GM19467 (cell line): ENCODE data around the gene CALCA.
"Not testable (repeated sequence)": the region's sequence is repeated elsewhere in the genome, so short reads cannot be mapped to it uniquely, and the experiment has no call there.

ENCODE experiments used
- ATAC-seq: cut with Tn5 transposase; IDR thresholded peaks from one replicate; pipeline ENCODE4 v1.9.1; 2021; ENCODE audit warnings: mild to moderate bottlenecking, moderate library complexity; ENCODE audit not compliant: unreplicated experiment

The CALCA gene, protein sequence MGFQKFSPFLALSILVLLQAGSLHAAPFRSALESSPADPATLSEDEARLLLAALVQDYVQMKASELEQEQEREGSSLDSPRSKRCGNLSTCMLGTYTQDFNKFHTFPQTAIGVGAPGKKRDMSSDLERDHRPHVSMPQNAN

GRCh38 chr11:14971865-14972580 is at the start of gene CALCA:
Gene CALCA (minus strand): TSS chr11:14972351. CDS start chr11:14971192, 1,159 bp downstream.
- no peak for ATAC-seq

- ATAC-seq: no peak
Observed at GRCh38 chr11:15016200-15016599, 44.0 kb upstream of the CALCA start.

DNA sequence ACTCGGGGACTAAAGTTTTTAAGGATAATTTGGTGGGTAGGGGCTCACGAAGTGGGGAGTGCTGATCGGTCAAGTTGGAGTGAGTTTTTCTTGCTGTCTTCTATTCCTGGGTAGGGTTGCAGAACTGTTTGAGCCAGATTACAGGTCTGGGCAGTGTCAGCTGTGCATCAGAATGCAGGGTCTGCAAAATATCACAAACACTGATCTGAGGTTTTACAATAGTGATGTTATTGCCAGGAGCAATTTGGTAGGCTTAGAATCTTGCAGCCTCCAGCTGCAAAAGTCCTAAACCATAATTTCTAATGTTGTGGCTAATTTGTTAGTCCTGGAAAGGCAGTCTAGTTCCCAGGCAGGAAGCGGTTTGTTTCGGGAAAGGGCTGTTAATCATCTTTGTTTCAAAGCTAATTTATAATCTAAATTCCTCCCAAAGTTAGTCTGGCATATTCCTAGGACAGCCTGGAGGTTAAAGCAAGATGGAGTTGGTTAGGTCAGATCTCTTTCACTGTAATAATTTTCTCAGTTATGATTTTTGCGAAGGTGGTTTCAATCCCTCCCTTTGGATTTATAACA is 39.7 kb upstream of the CALCA start:
- no peak for ATAC-seq

- ATAC-seq: no peak
Observed at GRCh38 chr11:15010865-15011264, 38.7 kb upstream of the CALCA start.

- ATAC-seq: peak; percentile 90
Observed at GRCh38 chr11:15006139-15006759, 34.1 kb upstream of the CALCA start.

DNA sequence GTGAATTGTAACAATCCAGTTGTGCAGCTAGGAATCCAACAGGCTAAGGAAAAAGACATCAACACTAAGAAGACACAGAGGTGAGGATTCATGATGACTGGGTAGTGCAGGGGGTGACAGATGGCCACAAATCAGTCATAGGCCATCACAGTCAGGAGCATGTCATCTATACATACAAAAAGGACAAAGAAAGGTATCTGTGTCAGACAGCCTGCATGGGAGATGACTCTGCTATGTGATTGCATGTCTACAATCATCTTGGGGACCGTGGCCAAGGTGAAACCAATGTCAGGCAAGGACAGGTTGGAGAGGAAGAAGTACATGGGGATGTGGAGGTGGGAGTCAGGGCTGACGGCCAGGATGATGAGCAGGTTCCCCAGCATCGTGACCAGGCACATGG is 16.0 kb upstream of the CALCA start:
- ATAC-seq: not testable (repeated sequence)

DNA sequence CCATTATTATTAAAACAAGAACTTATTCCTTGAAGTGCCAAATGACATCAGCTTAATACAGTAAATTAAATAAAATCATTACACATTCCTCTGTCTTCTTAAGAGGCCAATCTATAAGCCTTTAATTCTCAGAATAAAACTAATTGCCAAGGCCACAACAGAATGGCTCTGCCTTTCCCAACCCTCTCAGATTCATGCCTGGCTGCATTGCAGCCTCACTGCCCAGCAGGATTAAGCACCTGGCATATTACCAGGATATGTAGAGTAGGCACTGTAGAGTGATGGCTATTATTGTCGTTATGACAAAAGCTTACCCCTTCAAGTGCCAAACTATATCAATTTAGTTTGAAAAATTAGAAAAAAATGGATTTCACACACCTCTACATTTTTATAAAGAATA is 9.4 kb upstream of the CALCA start:
- ATAC-seq: no peak

DNA sequence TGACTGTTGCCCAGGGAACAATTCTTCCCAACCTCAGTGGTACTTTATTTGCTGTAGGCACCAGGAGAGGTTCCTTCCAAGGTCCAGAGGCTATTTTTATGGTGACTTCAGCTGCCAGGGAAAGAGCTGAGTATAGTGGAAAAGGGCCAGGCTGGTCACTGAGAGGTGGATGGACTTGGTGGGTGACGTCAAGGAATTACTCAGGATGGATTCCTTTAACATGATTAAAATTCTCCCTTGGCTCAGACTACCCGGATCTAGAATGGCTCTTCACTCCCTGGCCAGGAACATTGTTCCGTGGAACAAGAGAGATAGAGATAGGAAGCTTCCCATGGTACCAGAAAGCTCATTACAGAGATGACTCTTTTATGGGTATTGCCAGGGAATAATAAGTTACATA is 8.7 kb upstream of the CALCA start:
- no peak for ATAC-seq

DNA sequence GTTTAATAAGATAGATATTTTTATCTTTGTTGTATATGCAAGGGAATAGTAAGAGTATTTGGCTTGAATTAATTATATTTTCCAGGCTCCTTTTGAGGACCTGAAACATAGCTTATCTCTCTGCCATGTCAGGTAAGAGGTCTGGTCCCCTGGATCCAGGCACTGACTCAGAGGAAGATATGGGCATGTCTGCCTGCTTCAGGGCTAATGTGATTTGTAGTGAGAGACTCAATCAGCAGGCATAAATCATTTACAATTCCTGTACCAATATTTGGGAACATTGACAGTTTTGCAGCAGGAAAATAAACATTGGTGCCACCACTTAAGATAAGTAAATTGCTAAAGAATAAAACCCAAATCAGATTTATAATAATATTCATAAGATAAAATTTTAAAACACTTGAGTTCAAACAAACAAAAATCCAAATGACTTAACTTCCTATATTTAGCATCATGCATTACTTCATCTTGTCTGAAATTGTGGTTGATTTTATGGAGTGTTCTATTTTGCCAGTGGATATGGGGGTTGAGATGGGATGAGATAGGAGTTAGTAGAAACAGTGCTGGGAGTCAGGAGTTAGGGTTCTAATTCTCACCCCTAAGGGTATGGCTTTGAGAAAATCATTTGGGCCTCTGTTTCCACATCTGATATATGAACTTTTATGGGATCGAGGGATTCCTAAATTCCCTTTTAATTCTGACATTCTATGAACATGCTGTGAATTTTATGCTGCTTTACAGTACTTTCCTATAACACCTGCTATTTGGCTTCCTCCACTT is 5.1 kb upstream of the CALCA start:
- no peak for ATAC-seq

DNA sequence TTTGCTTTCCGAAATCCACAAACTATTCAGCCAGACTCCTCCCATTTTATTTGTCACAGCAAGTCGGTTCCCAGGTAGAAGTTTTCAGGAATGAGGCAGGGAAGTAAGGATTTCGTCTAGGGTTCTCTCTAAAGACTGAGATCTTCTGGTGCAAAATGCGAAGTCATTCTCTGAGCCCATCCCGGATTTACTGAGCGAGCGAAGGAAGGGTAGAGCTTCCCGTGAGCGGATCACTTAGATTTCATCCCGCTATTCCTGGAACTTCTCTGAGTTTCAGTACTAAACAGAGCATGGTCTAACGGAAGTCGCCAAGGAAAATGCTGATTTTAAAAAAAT is 3.1 kb upstream of the CALCA start:
- ATAC-seq: no peak

DNA sequence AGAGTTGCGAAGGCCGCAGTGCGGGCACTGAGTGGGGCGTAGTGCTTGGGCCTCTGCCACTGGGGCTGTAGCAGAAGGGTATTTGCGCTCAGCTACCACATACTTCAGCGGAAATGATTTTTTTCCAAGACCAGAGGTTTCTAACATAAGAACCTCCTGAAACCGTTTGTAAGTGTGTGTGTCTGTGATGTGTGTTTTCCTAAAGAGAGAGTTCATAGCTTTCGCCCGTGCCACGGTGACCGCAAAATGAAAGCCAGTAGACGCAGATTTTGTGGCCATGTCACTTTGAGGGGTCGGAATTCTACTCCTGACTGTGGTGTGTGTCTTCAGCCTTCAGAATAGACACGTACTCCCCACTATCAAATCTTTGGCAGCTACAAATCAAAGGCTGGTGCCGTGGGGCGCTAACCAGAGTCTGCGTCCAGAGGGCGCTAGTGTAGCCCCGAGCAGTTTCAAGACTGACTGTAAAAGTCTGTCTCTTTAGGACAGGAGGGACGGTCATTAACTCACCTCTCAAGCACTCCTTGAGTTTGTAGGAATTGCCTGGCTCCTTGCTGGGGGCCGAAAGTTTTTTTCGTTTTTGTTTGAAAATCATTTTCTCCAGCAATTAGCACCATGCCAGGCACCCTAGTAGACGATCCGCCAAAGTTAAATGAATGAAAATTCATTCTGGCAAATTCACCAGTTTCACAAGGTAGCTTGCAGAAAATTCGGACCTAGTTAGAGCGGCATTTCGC is 2.5 kb upstream of the CALCA start:
- no peak for ATAC-seq

- no peak for ATAC-seq
Observed at GRCh38 chr11:14973621-14974514, 1.7 kb upstream of the CALCA start.

- no peak for ATAC-seq
Observed at GRCh38 chr11:14972581-14973495, 687 bp upstream of the CALCA start.

DNA sequence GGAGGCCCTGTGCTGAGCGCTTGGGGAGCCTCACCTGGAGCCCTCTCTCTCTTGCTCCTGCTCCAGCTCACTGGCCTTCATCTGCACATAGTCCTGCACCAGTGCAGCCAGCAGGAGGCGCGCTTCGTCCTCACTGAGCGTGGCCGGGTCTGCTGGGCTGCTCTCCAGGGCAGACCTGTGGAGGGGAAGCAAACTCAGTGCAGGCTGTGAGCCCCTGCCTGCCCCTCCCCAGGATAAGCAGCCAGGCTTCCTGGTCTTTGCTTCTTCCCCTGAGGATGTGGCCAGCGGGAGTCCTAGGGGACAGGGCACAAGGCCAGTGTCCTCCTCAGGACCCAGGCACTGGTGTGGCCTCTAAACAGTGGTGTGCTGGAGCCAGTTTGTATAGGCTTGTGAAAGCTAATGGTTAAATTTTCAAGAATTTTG is 2.2 kb downstream of the CALCA start:
- no peak for ATAC-seq

DNA sequence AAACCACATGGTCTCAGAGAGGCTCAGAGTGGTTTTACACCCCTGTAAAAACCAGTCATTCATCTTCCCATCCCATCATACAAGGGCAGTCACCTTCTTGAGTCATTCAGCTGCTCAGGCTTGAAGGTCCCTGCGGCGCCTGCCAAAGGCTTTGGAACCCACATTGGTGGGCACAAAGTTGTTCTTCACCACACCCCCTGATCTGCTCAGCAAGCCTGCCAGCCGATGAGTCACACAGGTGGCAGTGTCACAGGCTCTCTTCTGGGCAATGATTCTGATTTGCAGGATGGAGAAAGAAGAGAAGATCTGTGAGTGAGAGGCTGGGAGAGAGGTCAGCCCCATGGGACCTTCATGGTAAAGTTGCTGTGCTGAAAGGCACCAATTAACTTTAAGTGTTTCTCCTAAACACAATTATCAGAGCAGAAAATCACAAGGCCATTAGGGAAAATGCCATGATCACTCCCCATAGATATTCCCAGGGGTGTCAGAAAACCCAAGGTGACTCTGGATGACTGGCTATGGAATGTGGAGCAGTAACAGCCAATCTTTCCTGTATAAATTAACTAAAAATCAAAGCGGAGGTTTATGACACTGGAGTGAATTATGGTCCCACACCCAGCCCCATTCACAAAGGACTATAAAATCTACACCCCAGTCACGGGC is 4.4 kb downstream of the CALCA start:
- ATAC-seq: no peak

DNA sequence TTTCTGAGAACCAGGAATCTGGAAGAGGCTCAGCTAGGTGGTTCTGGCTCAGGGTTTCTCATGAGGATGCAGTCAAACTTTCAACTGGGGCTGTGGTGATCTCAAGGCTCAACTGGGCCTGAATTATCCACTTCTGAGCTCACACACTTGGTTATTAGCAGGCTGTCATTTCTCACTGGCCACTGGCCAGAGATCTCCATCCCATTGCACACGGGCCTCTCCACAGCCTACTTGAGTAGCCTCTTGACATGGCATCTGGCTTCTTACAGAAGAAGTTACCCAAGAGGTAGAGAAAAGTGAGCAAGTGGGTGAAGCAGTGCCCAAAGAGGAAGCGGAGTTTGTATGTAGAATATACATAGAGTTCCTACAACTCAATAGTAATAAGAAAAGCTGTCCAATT is 16.0 kb downstream of the CALCA start:
- ATAC-seq: no peak

GRCh38 chr11:14954581-14954980 is 17.6 kb downstream of the CALCA start:
- ATAC-seq: no peak

GRCh38 chr11:14953904-14954303 is 18.2 kb downstream of the CALCA start:
- no peak for ATAC-seq
